Measurements from ENCODE around the gene CALD1.

GRCh38 chr7:134988161-134988560 is 208.7 kb downstream of the CALD1 start:
- TF ChIP-seq POLR2A (IDR thresholded peaks at IDR 0.05) (no peak), CTCF (IDR thresholded peaks at IDR 0.05) (no peak)
